OCI-LY7 (cell line): ENCODE measurements around the gene RNF11. TPM values are rescaled to one million over a fixed set of nuclear protein-coding genes. Genes with fewer than 3 reads are reported as not detected.

Source experiments
- BruUV-seq: library from RNA; stranded (reverse); fragments of 400-500 nt; replicated peaks from 2 replicates; lab custom pipeline; 2021; lab: Mats Ljungman, UMichigan
- CTCF ChIA-PET: fragments of 300-600 bp; sonication (Branson Sonifier 250); formaldehyde crosslinking; loops from one replicate; lab custom pipeline; 2022; ENCODE audit warnings: antibody characterized with exemption; ENCODE audit not compliant: unreplicated experiment; lab: Charles Lee
- POLR2A ChIA-PET: fragments of 300-600 bp; sonication (Branson Sonifier 250); formaldehyde crosslinking; loops from one replicate; lab custom pipeline; 2022; ENCODE audit warnings: antibody characterized with exemption; lab: Charles Lee
- DNase-seq: peaks from one replicate; pipeline ENCODE4 v3.0.0-alpha.2; 2015; ENCODE audit warnings: low spot score
- H2AFZ ChIP-seq: fragments of 200-600 bp; sonication (generic), shearing (Covaris generic); 2 replicates; pipeline ENCODE4 v1.6.1; 2014; ENCODE audit warnings: mild to moderate bottlenecking, antibody characterized with exemption, low read length, moderate library complexity
- H3K27ac ChIP-seq: fragments of 200-600 bp; sonication (generic); 2 replicates; pipeline ENCODE4 v1.5.1; 2014; ENCODE audit warnings: mixed run types, low read depth, mild to moderate bottlenecking, moderate library complexity, low read length, inconsistent platforms; ENCODE audit not compliant: poor library complexity, severe bottlenecking
- H3K36me3 ChIP-seq: fragments of 200-600 bp; sonication (generic); 2 replicates; pipeline ENCODE4 v1.6.1; 2014; ENCODE audit warnings: mild to moderate bottlenecking, antibody characterized with exemption, low read length, moderate library complexity, mixed read lengths; ENCODE audit not compliant: insufficient read depth
- H3K4me1 ChIP-seq: fragments of 200-600 bp; sonication (generic); 2 replicates; pipeline ENCODE4 v1.5.1; 2014; ENCODE audit warnings: mild to moderate bottlenecking, low read length; ENCODE audit not compliant: insufficient read depth, poor library complexity, severe bottlenecking
- H3K4me2 ChIP-seq: fragments of 200-600 bp; sonication (generic); 2 replicates; pipeline ENCODE4 v1.6.1; 2014; ENCODE audit warnings: mild to moderate bottlenecking, low read length
- H3K4me3 ChIP-seq: fragments of 200-600 bp; sonication (generic); 2 replicates; pipeline ENCODE4 v1.5.1; 2014; ENCODE audit warnings: mild to moderate bottlenecking, low read depth, low read length; ENCODE audit not compliant: poor library complexity, severe bottlenecking
- H3K79me2 ChIP-seq: fragments of 200-600 bp; sonication (generic); 2 replicates; pipeline ENCODE4 v1.6.1; 2016; ENCODE audit warnings: low read depth, mild to moderate bottlenecking, low read length, moderate library complexity, mixed read lengths; ENCODE audit not compliant: insufficient read depth
- H3K9me2 ChIP-seq: fragments of 200-600 bp; sonication (generic); 2 replicates; pipeline ENCODE4 v1.6.1; 2016; ENCODE audit warnings: mild to moderate bottlenecking, low read length, mixed read lengths; ENCODE audit not compliant: insufficient read depth
- H3K9me3 ChIP-seq: fragments of 200-600 bp; sonication (generic); 2 replicates; pipeline ENCODE4 v1.6.1; 2014; ENCODE audit warnings: mild to moderate bottlenecking, mixed run types, low read length, mixed read lengths
- H4K20me1 ChIP-seq: fragments of 200-600 bp; sonication (generic); 2 replicates; pipeline ENCODE4 v1.6.1; 2014; ENCODE audit warnings: mild to moderate bottlenecking, antibody characterized with exemption, low read length, moderate library complexity, mixed read lengths; ENCODE audit not compliant: insufficient read depth
- EZH2phosphoT487 ChIP-seq: fragments of 200-600 bp; sonication (generic); IDR thresholded peaks from 2 replicates; pipeline ENCODE4 v1.6.1; 2018; ENCODE audit warnings: low read depth, borderline replicate concordance, mild to moderate bottlenecking, mixed run types, antibody characterized with exemption, low read length, moderate library complexity, mixed read lengths
- intact Hi-C: fragments of 100-400 bp; cut with micrococcal nuclease; formaldehyde crosslinking; loops from one replicate; pipeline ENCODE4 v1.10.0; 2022; ENCODE audit not compliant: unreplicated experiment
- total RNA-seq, 2 experiments: library from RNA; depleted of rRNA in 1 of 2; stranded (reverse); fragments of >200 nt in 1 of 2; shearing (Covaris generic) in 1 of 2; gene quantifications; 2 replicates each; pipeline ENCODE4 v1.2.3, GENCODE V29; 2014 to 2022
- TF ChIP-seq, protein P1 (sequence below): fragments of 200-600 bp; sonication (generic); conservative IDR thresholded peaks from 2 replicates; pipeline ENCODE4 v1.5.1; 2014; ENCODE audit warnings: mild to moderate bottlenecking, antibody characterized with exemption, low read length, moderate library complexity, mixed read lengths

RNF11 gene
- total RNA-seq, 2 experiments from 2014 or later = 1.5 to 4.8 TPM

DNA sequence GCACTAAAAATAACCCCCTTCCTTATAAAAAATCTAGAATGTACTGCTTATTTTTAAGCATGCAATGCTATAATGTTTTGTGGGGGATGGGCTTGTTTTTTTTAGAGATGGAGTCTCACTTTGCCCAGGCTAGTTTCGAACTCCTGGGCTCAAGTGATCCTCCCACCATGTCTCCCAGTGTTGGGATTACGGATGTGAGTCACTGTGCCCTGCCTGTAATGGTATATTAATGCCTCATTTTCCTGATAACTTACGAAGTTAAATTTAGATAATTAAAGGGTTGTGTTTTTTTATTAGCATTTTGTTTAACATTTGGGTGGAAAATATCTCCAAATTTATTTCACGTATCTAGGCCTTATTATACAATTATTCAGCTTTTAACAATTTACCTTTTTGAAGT is 6.5 kb downstream of the RNF11 start:
- H3K4me2 ChIP-seq = no peak overlapping the region

GRCh38 chr1:51247022-51247421 is 10.9 kb downstream of the RNF11 start:
- Histone ChIP-seq H3K4me2 (no peak overlapping the region), H3K9me3 (no peaks in the 10 kb centered on the region), H3K4me1 (no peaks in the 10 kb centered on the region), H3K27ac (no peak overlapping the region), H3K79me2 (no peaks in the 10 kb centered on the region), H4K20me1 (no peaks in the 10 kb centered on the region), H3K36me3 (no peaks in the 10 kb centered on the region), H3K9me2 (no peaks in the 10 kb centered on the region), H3K4me3 (no peak overlapping the region), H2AFZ (no peak overlapping the region)
- intact Hi-C loops = no loop called here
- no TSS peak for BruUV-seq
- DNase-seq = no peak
- POLR2A ChIA-PET = interaction anchor here (0.6 to 0.7 kb wide), 2 partner anchors 444 to 563 kb away, joined by 3 to 6 read pairs; no protein-coding TSS in a partner anchor
- no peak for TF ChIP-seq EZH2phosphoT487
- TF ChIP-seq, protein P1, sequence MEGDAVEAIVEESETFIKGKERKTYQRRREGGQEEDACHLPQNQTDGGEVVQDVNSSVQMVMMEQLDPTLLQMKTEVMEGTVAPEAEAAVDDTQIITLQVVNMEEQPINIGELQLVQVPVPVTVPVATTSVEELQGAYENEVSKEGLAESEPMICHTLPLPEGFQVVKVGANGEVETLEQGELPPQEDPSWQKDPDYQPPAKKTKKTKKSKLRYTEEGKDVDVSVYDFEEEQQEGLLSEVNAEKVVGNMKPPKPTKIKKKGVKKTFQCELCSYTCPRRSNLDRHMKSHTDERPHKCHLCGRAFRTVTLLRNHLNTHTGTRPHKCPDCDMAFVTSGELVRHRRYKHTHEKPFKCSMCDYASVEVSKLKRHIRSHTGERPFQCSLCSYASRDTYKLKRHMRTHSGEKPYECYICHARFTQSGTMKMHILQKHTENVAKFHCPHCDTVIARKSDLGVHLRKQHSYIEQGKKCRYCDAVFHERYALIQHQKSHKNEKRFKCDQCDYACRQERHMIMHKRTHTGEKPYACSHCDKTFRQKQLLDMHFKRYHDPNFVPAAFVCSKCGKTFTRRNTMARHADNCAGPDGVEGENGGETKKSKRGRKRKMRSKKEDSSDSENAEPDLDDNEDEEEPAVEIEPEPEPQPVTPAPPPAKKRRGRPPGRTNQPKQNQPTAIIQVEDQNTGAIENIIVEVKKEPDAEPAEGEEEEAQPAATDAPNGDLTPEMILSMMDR = no peak
- CTCF ChIA-PET = interaction anchor here (0.6 kb wide), 1 partner anchor 620 kb away, joined by 3 read pairs; no protein-coding TSS in a partner anchor

More for the DNA sequence above, 6.5 kb downstream of the RNF11 start:
- Histone ChIP-seq H3K9me2 (no peaks in the 10 kb centered on the region), H3K27ac (no peak overlapping the region), H2AFZ (no peak overlapping the region), H4K20me1 (peaks cover 11% of the 10 kb centered on the region; the same call in 1 of the 2 replicates), H3K4me1 (no peaks in the 10 kb centered on the region), H3K79me2 (no peaks in the 10 kb centered on the region), H3K4me3 (no peak overlapping the region), H3K36me3 (no peaks in the 10 kb centered on the region), H3K9me3 (no peaks in the 10 kb centered on the region)
- TF ChIP-seq, protein P1 = no peak
- TF ChIP-seq EZH2phosphoT487 = no peak
- no peak for DNase-seq
- ChIA-PET POLR2A (no interaction called here), CTCF (no interaction called here)
- intact Hi-C loops = no loop called here
- no TSS peak for BruUV-seq

DNA sequence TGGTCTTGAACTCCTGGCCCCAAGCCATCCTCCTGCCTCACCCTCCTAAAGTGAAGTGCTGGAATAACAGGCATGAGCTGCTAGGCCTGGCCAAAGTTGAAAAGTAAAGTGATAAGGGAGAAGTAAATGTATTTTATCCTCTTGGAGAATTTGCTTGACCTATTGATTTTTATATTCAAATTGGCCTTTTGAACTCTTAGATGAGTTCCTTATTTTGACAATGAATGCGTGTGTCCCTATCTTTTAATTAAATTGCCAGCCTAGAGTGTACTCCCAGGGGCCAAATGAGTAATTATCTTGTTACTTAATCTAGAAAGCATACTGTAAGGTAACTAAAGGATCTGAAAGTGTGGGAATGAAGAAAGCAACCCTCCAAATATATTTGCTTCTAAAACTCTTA is 11.4 kb downstream of the RNF11 start:
- no peak for TF ChIP-seq EZH2phosphoT487
- TF ChIP-seq, protein P1 = no peak
- Histone ChIP-seq H3K4me2 (no peak overlapping the region), H2AFZ (no peak overlapping the region), H3K9me3 (no peaks in the 10 kb centered on the region), H3K79me2 (no peaks in the 10 kb centered on the region), H3K36me3 (no peaks in the 10 kb centered on the region), H3K4me3 (no peak overlapping the region), H4K20me1 (no peaks in the 10 kb centered on the region), H3K4me1 (no peaks in the 10 kb centered on the region), H3K27ac (no peak overlapping the region), H3K9me2 (no peaks in the 10 kb centered on the region)
- POLR2A ChIA-PET = interaction anchor here (0.7 kb wide), 1 partner anchor 444 kb away, joined by 3 read pairs; no protein-coding TSS in a partner anchor
- no peak for DNase-seq
- intact Hi-C loops = no loop called here
- CTCF ChIA-PET = interaction anchor here (0.6 kb wide), 1 partner anchor 619 kb away, joined by 3 read pairs; no protein-coding TSS in a partner anchor
- no TSS peak for BruUV-seq
